Measurements from ENCODE around the gene SBNO1.
"Not testable (repeated sequence)": the region's sequence is repeated elsewhere in the genome, so short reads cannot be mapped to it uniquely, and the experiment has no call there.

Gene SBNO1

GRCh38 chr12:123270214-123271000 is 94.2 kb downstream of the SBNO1 start:
- no peak for DNase-seq (ENCODE audit: low read depth)

GRCh38 chr12:123269896-123270213 is 94.8 kb downstream of the SBNO1 start:
- no peak for DNase-seq (ENCODE audit: low read depth)

GRCh38 chr12:123269395-123269892 is 95.2 kb downstream of the SBNO1 start:
- no peak for DNase-seq (ENCODE audit: low read depth)

- no peak for DNase-seq (ENCODE audit: low read depth)
Observed at GRCh38 chr12:123268850-123269249, 95.8 kb downstream of the SBNO1 start.

GRCh38 chr12:123267991-123268843 is 96.4 kb downstream of the SBNO1 start:
- DNase-seq (ENCODE audit: low read depth): no peak

GRCh38 chr12:123267335-123267920 is 97.2 kb downstream of the SBNO1 start:
- DNase-seq (ENCODE audit: low read depth): no peak

GRCh38 chr12:123266679-123267277 is 97.9 kb downstream of the SBNO1 start:
- DNase-seq (ENCODE audit: low read depth): no peak

GRCh38 chr12:123265851-123266678 is 98.6 kb downstream of the SBNO1 start:
- no peak for DNase-seq (ENCODE audit: low read depth)

GRCh38 chr12:123264642-123265041 is 100.0 kb downstream of the SBNO1 start:
- no peak for DNase-seq (ENCODE audit: low read depth)

- DNase-seq (ENCODE audit: low read depth): no peak
Observed at GRCh38 chr12:123263196-123263817, 101.3 kb downstream of the SBNO1 start.

GRCh38 chr12:123261196-123261595 is 103.5 kb downstream of the SBNO1 start:
- no peak for DNase-seq (ENCODE audit: low read depth)

GRCh38 chr12:123260081-123260480 is 104.6 kb downstream of the SBNO1 start:
- no peak for DNase-seq (ENCODE audit: low read depth)

GRCh38 chr12:123258593-123258992 is 106.1 kb downstream of the SBNO1 start:
- DNase-seq (ENCODE audit: low read depth): no peak

- no peak for DNase-seq (ENCODE audit: low read depth)
Observed at GRCh38 chr12:123254853-123255446, 109.7 kb downstream of the SBNO1 start.

GRCh38 chr12:123253641-123254459 is 110.8 kb downstream of the SBNO1 start:
- no peak for DNase-seq (ENCODE audit: low read depth)

GRCh38 chr12:123252365-123252764 is 112.3 kb downstream of the SBNO1 start:
- DNase-seq (ENCODE audit: low read depth): not testable (repeated sequence)

- DNase-seq (ENCODE audit: low read depth): no peak
Observed at GRCh38 chr12:123251403-123252076, 113.1 kb downstream of the SBNO1 start.

- no peak for DNase-seq (ENCODE audit: low read depth)
Observed at GRCh38 chr12:123250471-123251383, 113.9 kb downstream of the SBNO1 start.
